NCI-H2029 treated with DMSO at 0.1 percent for 48 hours (cell line): ENCODE measurements around the gene RCOR3.
A peak's percentile ranks its signal among the peaks of the same experiment; 100 is the strongest.
"Not testable (repeated sequence)": the region's sequence is repeated elsewhere in the genome, so short reads cannot be mapped to it uniquely, and the experiment has no call there.

Experiments used
- DNase-seq: peaks from one replicate; lab custom pipeline; 2025; lab: John Stamatoyannopoulos, UW

The RCOR3 gene

GRCh38 chr1:211260141-211261107 lies 1.3 kb downstream of the RCOR3 start:
- peak; percentile 60 for DNase-seq

DNA sequence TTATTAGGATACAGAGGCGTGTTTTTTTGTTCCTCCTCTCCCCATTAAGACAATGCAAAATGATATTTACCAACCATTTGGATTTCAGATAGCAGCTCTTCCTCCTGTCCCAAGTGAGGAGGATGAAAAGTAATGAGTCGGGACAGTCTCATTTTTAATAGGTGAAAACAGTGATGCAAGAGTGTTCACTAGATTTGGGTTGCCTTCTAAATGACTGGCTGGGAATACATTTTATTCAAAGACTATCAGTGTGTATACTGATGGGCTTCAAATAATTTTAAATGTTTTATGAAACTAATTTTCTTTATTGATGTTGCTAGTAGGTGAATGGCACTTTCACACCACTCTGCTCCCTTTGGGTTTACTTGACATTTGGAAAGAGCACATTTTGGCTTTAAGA lies 2.1 kb downstream of the RCOR3 start:
- no peak for DNase-seq

DNA sequence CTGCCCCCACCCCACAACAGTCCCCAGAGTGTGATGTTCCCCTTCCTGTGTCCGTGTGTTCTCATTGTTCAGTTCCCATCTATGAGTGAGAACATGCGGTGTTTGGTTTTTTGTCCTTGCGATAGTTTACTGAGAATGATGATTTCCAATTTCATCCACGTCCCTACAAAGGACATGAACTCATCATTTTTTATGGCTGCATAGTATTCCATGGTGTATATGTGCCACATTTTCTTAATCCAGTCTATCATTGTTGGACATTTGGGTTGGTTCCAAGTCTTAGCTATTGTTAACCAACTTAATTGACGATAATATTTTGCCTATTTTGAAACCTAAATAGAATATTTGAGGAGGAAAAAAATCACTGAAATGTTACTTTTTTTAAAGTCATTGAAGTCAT lies 3.9 kb downstream of the RCOR3 start:
- DNase-seq: not testable (repeated sequence)

DNA sequence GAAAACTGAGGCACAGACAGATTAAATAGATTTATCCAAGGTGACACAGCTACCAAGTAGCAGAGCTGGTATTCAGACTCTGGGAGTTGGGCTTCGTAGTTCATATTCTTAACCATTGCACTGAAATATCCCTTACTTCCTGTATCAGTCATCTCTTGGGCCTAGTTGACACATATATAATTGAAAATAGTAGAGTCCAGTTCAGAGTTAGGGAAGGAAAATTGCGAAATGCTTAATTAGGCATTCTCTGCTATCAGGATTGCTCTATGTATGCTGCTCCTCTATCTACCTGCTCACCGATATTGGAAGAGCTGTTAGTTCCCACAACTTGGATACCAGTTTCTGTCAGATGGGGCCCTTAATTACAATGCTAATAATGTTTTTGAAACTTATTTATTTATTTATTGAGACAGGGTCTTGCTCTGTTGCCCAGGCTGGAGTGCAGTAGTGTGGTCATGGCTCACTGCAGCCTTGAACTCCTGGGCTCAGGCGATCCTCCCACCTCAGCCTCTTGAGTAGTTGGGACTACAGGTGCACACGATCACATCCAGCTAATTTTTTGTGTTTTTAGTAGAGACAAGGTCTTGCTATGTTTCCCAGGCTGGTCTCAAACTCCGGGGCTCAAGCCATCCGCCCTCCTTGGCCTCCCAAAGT lies 8.2 kb downstream of the RCOR3 start:
- no peak for DNase-seq

DNA sequence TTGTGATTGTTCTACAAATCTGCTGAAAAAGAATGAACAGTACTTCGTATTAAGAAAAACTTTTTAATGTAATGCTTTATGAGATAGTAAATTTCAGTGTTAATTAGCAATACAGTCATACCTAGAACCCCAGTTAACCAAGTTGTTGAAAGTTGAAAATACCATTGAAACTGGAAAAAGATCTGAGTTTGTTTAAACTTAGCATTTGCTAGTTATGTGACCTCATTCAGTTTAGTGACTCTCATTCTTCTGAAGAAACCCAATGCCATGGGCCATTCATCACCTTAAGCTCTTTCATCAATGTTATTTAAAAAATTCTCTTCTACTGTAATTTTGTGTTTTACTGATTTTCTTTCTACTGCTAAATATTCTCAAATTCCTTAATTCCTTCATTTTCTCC lies 20.2 kb downstream of the RCOR3 start:
- no peak for DNase-seq

DNA sequence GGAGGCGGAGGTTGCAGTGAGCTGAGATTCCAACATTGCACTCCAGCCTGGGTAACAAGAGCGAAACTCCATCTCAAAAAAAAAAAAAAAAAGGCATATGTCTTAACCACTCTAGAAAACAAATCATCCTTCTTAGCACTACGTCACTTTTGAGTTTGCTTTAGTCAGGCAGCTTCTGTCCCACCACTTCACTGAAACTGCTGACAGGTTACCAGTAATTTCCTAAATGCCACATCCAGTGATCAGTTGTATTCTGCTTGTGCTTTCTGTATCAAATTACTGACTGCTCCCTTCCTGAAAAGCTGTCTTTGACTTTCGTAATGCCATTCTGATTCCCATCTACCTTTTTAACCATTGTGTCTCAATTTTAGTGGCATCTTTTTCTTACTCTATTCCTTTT lies 21.7 kb downstream of the RCOR3 start:
- no peak for DNase-seq

GRCh38 chr1:211281320-211282022 lies 22.3 kb downstream of the RCOR3 start:
- DNase-seq: no peak

- DNase-seq: no peak
Measured at GRCh38 chr1:211282023-211282373, 22.8 kb downstream of the RCOR3 start.

DNA sequence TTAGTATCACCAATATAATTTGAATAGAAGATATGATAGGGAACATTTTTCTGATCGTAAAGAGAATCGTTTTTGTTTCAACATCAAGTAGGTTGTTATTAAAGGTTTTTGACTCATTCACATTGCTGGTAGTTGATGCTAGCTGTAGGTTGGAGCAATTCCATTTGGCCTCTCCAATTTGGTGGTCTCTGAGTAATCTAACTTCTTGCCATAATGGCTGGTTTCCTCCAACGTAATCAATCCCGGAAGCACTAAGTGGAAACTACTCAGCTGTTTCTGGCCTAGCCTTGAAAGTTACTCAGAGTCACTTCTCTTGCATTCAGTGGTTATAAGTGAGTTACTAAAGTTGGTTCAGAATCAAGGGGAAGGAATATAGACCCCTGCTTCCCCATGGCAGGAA lies 26.0 kb downstream of the RCOR3 start:
- no peak for DNase-seq

GRCh38 chr1:211287218-211287617 lies 28.1 kb downstream of the RCOR3 start:
- no peak for DNase-seq

- DNase-seq: no peak
Measured at GRCh38 chr1:211292411-211292810, 33.2 kb downstream of the RCOR3 start.

- no peak for DNase-seq
Measured at GRCh38 chr1:211296396-211296795, 37.2 kb downstream of the RCOR3 start.

- no peak for DNase-seq
Measured at GRCh38 chr1:211305044-211305443, 45.9 kb downstream of the RCOR3 start.

DNA sequence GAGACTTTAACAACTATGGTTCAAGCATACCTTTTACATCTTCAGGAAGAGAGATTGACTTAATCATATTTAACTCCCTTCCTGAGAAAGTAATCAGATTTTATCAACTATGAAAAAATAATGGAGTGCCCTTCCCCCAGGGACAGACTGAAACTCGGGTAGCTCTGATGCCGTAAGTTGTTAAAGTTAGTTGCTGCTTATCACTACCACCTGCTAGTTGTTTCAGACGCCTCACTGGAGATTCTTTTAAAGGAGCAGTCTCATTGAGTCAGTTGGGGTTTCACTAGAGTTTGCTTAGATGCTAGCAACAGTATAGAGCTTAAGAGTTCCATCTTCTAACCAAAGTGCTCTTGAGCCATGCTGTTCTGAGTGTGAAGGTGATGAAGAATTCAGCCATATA lies 50.5 kb downstream of the RCOR3 start:
- no peak for DNase-seq

GRCh38 chr1:211313392-211313791 lies 54.2 kb downstream of the RCOR3 start:
- DNase-seq: no peak

DNA sequence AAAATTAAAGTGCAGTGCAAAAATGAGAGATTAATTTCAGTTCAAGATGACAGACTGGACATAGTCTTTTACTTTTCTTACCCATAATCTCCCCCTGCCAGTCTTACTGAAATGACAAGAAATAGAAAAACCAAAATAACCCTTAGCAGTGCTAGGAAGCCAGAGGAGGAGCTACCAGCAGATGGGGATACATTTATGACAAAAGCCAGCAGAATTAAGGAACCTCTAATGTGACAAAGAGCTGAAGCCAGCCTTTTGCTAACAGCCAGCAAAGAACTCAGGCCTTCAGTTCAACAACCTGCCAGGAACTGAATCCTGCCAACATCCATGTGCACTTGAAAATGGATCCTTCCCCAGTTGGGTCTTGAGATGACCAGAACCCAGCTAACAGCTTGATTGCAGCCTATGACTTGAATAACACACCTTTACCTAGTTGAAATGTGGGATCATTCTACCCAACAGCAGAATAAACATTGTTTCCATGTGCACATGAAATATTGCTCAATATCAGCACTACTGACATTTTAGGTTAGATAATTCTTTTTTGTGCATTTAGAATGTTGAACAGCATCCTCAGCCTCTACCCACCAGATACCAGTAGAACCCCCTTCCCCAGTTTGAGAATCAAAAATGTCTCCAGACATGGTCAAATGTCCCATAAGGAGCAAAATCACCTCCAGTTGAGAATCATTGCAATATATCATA lies 59.6 kb downstream of the RCOR3 start:
- no peak for DNase-seq

- DNase-seq: no peak
Measured at GRCh38 chr1:211319892-211320291, 60.7 kb downstream of the RCOR3 start.

DNA sequence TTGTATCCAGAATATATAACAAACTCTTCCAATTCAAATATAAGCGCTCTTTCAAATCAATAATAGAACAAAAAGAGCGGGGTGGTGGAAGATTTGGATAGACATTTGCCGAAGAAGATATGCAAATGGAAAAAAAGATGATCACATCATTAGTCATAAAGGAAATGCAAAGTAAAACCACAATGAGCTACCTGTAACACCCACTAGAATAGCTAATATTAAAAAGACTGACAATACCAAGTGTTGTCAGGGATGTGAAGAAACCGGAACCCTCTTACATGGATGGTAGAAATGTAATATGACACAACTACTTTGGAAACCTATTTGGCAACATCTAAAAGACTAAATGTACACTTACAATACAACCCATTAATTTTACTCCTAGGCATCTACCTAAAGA lies 61.8 kb downstream of the RCOR3 start:
- DNase-seq: no peak

GRCh38 chr1:211321646-211322045 lies 62.5 kb downstream of the RCOR3 start:
- DNase-seq: not testable (repeated sequence)

DNA sequence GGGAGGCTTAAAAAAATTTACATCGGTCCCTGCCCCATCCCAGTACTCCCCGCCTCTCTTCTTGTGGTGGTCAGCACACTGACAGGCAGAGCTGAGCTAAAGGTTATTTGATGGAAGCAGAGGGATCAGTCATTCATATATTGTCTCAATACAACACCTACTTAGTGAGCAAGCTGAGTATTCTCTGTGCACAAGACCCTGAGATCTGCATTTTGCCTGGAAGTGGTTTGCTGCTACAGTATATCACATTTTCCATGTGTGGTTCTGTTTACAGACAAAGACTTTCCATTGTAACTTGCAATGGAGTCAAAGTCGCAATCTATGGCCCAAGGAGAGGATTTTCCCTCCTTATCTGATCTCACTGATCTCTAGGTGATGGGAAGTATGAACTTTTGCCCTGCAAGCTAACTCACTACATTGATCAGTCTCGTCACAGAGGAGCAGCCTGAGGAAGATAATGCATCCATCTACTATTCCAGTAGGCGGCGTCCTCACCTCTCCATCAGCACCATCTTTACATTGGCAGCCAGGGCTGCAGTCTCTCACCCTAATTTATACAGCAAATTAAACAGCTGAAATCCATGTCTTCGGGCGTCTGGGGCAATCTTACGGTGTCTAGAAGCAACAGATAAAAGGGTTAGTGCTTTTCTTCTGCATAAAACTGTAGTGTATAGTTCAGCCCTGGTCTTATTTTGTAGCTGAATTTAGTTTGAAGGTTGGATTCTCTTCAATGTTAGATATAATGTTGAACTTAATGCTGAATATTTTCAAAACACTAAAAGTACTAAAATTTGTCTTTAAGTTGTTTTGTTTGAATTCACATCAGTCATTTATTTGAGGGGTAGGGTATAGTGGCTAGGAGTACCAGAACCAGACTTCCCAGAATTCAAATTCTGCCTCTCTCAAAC lies 64.2 kb downstream of the RCOR3 start:
- DNase-seq: peak; percentile 61
